GM21619 (cell line): Measurements from ENCODE around the gene RPS8.
"Not testable (repeated sequence)": the region's sequence is repeated elsewhere in the genome, so short reads cannot be mapped to it uniquely, and the experiment has no call there.

Experiments
- ATAC-seq: cut with Tn5 transposase; IDR thresholded peaks from one replicate; pipeline ENCODE4 v1.9.1; 2021; ENCODE audit not compliant: unreplicated experiment

The RPS8 gene

GRCh38 chr1:44819196-44819607 is 43.9 kb downstream of the RPS8 start:
- ATAC-seq = no peak

DNA sequence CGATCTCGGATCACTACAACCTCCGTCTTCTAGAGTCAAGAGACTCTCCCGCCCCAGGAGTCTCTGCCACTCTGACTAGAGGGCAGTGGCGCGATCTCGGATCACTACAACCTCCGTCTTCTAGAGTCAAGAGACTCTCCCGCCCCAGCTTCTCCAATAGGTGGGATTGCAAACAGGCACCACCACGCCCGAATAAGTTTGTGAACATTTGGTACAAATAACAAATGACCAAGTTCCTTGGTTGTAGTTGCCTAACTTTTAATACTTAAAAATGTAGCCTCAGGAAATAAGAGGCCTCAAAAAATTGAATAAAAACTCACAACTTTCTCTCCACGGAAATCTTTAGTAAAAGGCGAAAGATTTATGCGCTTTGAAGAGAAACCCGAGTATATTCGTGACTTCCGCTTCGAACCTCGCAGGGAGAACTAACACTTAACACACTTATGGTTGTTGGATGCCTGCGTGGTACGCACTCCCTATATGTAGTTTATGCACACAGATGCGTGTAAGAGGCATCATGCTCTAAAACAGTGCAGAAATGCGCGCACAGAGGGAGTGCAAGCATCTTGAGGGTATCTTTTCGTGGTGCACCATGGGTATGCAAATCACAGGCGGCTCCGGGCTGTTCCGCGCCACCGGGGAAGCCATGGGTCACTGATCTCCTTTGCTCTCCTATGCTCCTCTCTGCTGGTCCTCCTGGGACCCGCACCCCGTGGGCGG is 44.4 kb downstream of the RPS8 start:
- ATAC-seq = peak; percentile 88

- ATAC-seq = no peak
Observed at GRCh38 chr1:44820328-44821239, 45.2 kb downstream of the RPS8 start.

DNA sequence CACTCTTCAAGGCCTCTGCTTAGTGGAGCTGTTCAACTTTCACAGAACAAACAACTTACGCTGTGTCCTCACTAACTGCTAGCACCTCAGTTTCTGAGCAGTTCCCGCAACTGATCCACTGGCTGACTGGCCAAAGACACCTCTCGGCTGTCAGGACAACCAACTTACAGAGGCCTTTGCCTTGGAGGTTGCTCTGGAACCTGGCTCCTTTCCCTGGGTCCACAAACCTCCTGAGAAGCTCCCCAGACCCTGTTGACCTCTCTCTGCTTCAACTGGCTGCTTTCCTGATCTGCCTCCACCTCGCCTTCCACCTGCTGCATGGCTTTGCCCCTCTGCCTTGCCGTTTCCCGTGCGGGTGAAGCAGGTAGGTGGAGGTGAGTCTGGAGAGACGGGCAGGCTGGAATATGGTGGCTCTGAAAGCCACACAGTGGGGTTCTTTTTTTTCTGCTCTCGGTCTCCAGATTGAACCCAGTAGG is 45.9 kb downstream of the RPS8 start:
- ATAC-seq = no peak

DNA sequence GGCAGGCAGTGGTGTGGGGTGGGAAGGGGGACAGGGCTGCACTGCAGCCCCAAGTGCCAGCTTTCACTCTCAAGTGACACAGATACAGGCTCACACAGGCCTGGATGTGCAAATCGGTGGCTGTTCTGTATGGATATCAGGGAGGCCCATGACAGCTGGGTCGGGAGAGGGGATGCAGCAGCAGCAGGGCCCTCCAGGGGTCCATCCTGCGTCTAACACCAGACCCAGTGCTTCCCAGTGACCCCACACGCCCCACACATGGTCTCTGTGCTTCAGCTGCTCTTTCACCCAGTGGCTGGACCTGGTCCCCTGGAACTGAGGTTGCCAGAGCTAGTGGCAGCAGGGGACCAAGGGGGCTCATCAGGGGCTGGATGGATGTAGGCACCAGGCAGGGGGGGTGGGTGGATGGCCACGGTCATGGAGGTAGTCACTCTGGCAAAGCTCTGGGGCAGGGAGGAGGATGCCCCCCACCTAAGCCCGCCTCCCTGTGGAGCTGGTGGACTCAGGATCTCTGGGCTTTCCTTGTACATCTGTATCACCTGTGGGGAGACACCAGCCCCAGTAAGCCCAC is 46.9 kb downstream of the RPS8 start:
- ATAC-seq = no peak

DNA sequence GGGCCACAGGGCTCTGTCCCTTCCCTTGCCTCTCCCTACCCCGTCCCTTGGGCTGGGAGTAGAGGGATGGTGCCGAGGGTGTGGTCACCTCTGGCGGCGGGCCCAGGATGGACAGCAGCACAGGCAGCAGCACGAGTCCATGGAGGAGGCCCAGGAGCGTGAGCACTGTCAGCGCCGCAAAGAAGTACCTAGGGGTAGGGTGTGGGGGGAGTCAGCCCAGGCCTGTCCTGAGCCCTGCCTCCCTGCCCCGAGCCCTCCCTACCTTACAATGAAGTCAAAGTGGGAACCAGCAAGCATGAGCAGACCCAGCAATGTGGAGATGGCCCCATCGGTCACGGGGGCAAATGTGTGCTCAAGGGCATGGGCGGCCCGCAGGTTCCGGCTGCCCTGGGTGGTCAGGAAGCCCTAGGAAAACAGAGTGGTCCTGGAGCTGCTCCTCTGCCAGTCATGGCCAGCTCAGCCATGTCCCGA is 47.7 kb downstream of the RPS8 start:
- ATAC-seq = no peak

GRCh38 chr1:44824392-44824791 is 49.1 kb downstream of the RPS8 start:
- ATAC-seq = not testable (repeated sequence)

GRCh38 chr1:44826375-44827196 is 51.2 kb downstream of the RPS8 start:
- ATAC-seq = no peak

GRCh38 chr1:44827197-44828002 is 52.1 kb downstream of the RPS8 start:
- no peak for ATAC-seq

- no peak for ATAC-seq
Observed at GRCh38 chr1:44828003-44828651, 52.8 kb downstream of the RPS8 start.
